ENCODE data around the gene RASGRF1. TPM values are rescaled to one million over a fixed set of nuclear protein-coding genes. Genes with fewer than 3 reads are reported as not detected.

Gene RASGRF1
- total RNA-seq, 1 donor from 2014 or later: not detected

- H3K27me3 Mint-ChIP-seq (ENCODE audit: unreplicated experiment): peaks cover 11% of the 10 kb centered on the region
- no peaks in the 10 kb centered on the region for H3K36me3 Mint-ChIP-seq (ENCODE audit: low read depth, unreplicated experiment)
- DNase-seq (ENCODE audit: low spot score): no peak
- no peaks in the 10 kb centered on the region for H3K9me3 Mint-ChIP-seq (ENCODE audit: unreplicated experiment)
- H3K4me3 Mint-ChIP-seq (ENCODE audit: unreplicated experiment): no peak overlapping the region
- no peaks in the 10 kb centered on the region for H3K4me1 Mint-ChIP-seq (ENCODE audit: unreplicated experiment)
- no peak overlapping the region for H3K27ac Mint-ChIP-seq (ENCODE audit: unreplicated experiment)
- no peak for TF ChIP-seq CTCF (IDR thresholded peaks at IDR 0.05; ENCODE audit: unreplicated experiment)
Observed at GRCh38 chr15:78985859-78986475, 104.6 kb downstream of the RASGRF1 start.

GRCh38 chr15:78984041-78984440 is 106.5 kb downstream of the RASGRF1 start:
- H3K27me3 Mint-ChIP-seq (ENCODE audit: unreplicated experiment): peaks cover 9% of the 10 kb centered on the region
- no peak for TF ChIP-seq CTCF (IDR thresholded peaks at IDR 0.05; ENCODE audit: unreplicated experiment)
- no peak overlapping the region for H3K4me3 Mint-ChIP-seq (ENCODE audit: unreplicated experiment)

GRCh38 chr15:78983146-78983918 is 107.2 kb downstream of the RASGRF1 start:
- Mint-ChIP-seq H3K4me1 (ENCODE audit: unreplicated experiment) (no peaks in the 10 kb centered on the region), H3K4me3 (ENCODE audit: unreplicated experiment) (peak overlapping the region; percentile 9), H3K36me3 (ENCODE audit: low read depth, unreplicated experiment) (no peaks in the 10 kb centered on the region), H3K27ac (ENCODE audit: unreplicated experiment) (no peak overlapping the region), H3K9me3 (ENCODE audit: unreplicated experiment) (no peaks in the 10 kb centered on the region), H3K27me3 (ENCODE audit: unreplicated experiment) (peaks cover 15% of the 10 kb centered on the region)
- DNase-seq (ENCODE audit: low spot score): no peak
- no peak for TF ChIP-seq CTCF (IDR thresholded peaks at IDR 0.05; ENCODE audit: unreplicated experiment)

More at GRCh38 chr15:78984041-78984440, 106.5 kb downstream of the RASGRF1 start:
- H3K27ac Mint-ChIP-seq (ENCODE audit: unreplicated experiment): no peak overlapping the region
- no peak for DNase-seq (ENCODE audit: low spot score)
- no peaks in the 10 kb centered on the region for H3K9me3 Mint-ChIP-seq (ENCODE audit: unreplicated experiment)
- H3K36me3 Mint-ChIP-seq (ENCODE audit: low read depth, unreplicated experiment): no peaks in the 10 kb centered on the region
- H3K4me1 Mint-ChIP-seq (ENCODE audit: unreplicated experiment): no peaks in the 10 kb centered on the region

GRCh38 chr15:78982736-78983135 is 107.8 kb downstream of the RASGRF1 start:
- Mint-ChIP-seq H3K9me3 (ENCODE audit: unreplicated experiment) (no peaks in the 10 kb centered on the region), H3K36me3 (ENCODE audit: low read depth, unreplicated experiment) (no peaks in the 10 kb centered on the region), H3K27me3 (ENCODE audit: unreplicated experiment) (peaks cover 16% of the 10 kb centered on the region), H3K4me1 (ENCODE audit: unreplicated experiment) (peaks cover 2% of the 10 kb centered on the region), H3K4me3 (ENCODE audit: unreplicated experiment) (no peak overlapping the region), H3K27ac (ENCODE audit: unreplicated experiment) (no peak overlapping the region)
- DNase-seq (ENCODE audit: low spot score): no peak
- TF ChIP-seq CTCF (IDR thresholded peaks at IDR 0.05; ENCODE audit: unreplicated experiment): no peak
